Thyroid gland (tissue), 4 donors: ENCODE data around the gene DENND1A. TPM values are rescaled to one million over a fixed set of nuclear protein-coding genes. Genes with fewer than 3 reads are reported as not detected.
A peak's percentile ranks its signal among the peaks of the same experiment; 100 is the strongest.

Experiments
- DNase-seq, 2 donors: peaks; one replicate each; pipeline ENCODE4 v3.0.0-alpha.2; 2019
- H3K27ac ChIP-seq, 3 donors: fragments of 200-600 bp; sonication (generic); 1 replicate in 2 of 3; 2 replicates in 1 of 3; pipeline ENCODE4 v1.5.1; 2016 to 2019; ENCODE audit warnings: mild to moderate bottlenecking in 1 of 3, moderate library complexity in 1 of 3
- H3K27me3 ChIP-seq: fragments of 200-600 bp; sonication (generic); one replicate; pipeline ENCODE4 v1.5.1; 2019
- H3K36me3 ChIP-seq, 2 donors: fragments of 200-600 bp; sonication (generic); one replicate each; pipeline ENCODE4 v1.5.1; 2016 to 2019
- H3K4me1 ChIP-seq, 2 donors: fragments of 200-600 bp; sonication (generic); one replicate each; pipeline ENCODE4 v1.5.1; 2017 to 2019
- H3K4me3 ChIP-seq, 3 donors: fragments of 200-600 bp; sonication (generic); replicated peaks in 1 of 3; 1 replicate in 2 of 3; 2 replicates in 1 of 3; pipeline ENCODE4 v1.5.1; 2016; ENCODE audit warnings: mild to moderate bottlenecking in 1 of 3
- H3K9me3 ChIP-seq: fragments of 200-600 bp; sonication (generic); one replicate; pipeline ENCODE4 v1.5.1; 2017
- POLR2A ChIP-seq, 2 donors: fragments of 450-650 bp; IDR thresholded peaks; one replicate each; pipeline ENCODE4 v1.6.1; 2017; ENCODE audit warnings: antibody characterized with exemption in 2 of 2, mild to moderate bottlenecking in 2 of 2, moderate library complexity in 1 of 2
- WGBS, 2 donors: methylation state at CpG; one replicate each; pipeline ENCODE4 v1.1.5; 2017; 5-methylcytosine and 5-hydroxymethylcytosine counted together
- intact Hi-C: fragments of 100-400 bp; cut with DNase I; formaldehyde crosslinking; loops from one replicate; pipeline ENCODE4 v1.15.1; 2023
- total RNA-seq, 4 donors: library from RNA; depleted of rRNA; stranded (reverse); fragments of >200 nt; gene quantifications; one replicate each; pipeline ENCODE4 v1.2.3, GENCODE V29; 2016
- TF ChIP-seq, protein P1 (sequence below), 6 experiments: fragments of 200-600 bp in 3 of 6; fragments of 450-650 bp in 3 of 6; sonication (generic) in 3 of 6; IDR thresholded peaks; one replicate each; pipeline ENCODE4 v1.5.1; 2016 to 2019; ENCODE audit warnings: antibody characterized with exemption in 6 of 6, mild to moderate bottlenecking in 2 of 6, inconsistent platforms in 1 of 6, moderate library complexity in 1 of 6

Gene DENND1A
- total RNA-seq, 4 donors from 2014 or later: 18.8 to 34.4 (median 28.2) TPM

DNA sequence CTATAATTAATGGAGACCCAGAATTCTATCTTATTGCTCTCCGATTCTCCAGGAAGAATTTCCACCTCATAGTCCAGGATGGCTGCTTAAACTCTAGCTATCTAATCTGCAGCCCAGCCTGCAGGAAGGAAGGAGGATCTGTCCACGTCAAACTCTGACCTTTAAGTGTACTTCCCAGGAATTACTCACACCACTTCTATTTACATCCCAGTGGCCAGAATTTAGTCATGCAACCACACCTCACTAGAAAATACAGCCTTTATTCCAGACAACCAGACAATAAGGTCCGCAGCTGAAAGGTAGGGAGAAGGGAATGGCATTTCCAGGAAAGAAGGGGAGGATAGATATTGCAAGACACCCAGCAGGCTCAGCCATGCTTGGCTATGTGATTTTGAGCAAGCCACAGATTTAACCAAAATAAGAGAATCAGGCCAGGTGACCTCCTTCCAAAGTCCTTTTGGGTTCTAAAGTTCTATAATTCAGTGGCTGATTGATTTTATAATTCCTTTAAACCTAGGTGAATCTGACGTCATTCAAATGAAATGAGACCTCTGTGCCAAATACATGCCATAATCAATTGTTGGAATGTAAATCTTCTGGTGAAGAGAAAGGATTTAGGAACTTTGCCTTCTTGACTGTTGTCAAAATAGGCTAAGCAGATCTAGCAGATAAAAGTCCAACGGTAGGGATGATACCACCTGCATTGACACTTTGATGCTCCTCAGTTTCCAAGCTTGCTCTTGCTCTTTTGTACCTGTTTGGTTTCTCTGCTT lies 3.7 kb upstream of the DENND1A start:
- H3K4me3 ChIP-seq: no peak overlapping the region
- 63 to 67% methylated on average over 5 of the region's 5 CpGs for WGBS, 2 donors
- no peak overlapping the region for H3K27ac ChIP-seq
- H3K36me3 ChIP-seq: no peaks in the 10 kb centered on the region
- no peaks in the 10 kb centered on the region for H3K9me3 ChIP-seq
- intact Hi-C loops: no loop called here
- DNase-seq: no peak
- peaks cover 7 to 11% of the 10 kb centered on the region in 2 donors for H3K4me1 ChIP-seq
- no peak for TF ChIP-seq POLR2A (IDR thresholded peaks at IDR 0.05)
- TF ChIP-seq, protein P1, sequence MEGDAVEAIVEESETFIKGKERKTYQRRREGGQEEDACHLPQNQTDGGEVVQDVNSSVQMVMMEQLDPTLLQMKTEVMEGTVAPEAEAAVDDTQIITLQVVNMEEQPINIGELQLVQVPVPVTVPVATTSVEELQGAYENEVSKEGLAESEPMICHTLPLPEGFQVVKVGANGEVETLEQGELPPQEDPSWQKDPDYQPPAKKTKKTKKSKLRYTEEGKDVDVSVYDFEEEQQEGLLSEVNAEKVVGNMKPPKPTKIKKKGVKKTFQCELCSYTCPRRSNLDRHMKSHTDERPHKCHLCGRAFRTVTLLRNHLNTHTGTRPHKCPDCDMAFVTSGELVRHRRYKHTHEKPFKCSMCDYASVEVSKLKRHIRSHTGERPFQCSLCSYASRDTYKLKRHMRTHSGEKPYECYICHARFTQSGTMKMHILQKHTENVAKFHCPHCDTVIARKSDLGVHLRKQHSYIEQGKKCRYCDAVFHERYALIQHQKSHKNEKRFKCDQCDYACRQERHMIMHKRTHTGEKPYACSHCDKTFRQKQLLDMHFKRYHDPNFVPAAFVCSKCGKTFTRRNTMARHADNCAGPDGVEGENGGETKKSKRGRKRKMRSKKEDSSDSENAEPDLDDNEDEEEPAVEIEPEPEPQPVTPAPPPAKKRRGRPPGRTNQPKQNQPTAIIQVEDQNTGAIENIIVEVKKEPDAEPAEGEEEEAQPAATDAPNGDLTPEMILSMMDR (IDR thresholded peaks at IDR 0.05): no peak
- no peaks in the 10 kb centered on the region for H3K27me3 ChIP-seq

DNA sequence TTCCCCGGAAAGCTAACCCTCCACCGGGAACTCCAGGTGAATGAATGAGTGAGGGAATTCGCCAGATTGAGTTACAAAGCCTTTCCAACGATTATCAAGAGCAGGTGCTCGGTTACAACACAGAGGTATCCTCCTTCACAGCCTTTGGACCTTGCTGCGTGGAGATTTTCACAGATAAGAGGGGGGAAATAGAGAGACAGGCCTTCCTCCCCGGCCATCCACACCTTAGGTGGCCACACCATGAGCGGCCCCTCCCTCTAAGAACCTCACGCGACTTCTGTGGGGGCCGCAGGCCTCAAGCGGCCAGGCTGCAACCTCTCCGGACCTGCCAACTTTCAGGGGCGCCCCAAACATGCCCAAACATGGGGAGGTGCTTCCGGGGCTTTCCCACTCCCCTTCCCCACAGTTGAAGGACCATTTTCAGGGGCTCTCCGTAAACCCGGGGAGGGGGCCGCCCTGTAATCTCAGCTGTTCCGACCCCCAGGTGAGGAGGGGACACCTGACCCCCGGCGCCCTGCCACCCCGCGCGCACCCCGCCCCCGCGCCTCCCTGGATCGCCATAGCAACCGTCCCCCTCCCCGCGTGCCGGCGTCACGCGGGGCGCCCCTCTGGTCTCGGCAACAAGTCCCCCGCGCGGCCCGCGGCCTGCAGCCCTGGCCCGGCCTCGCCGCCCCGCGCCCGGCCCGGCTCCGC lies 603 bp downstream of the DENND1A start:
- Histone ChIP-seq H3K36me3 (no peaks in the 10 kb centered on the region), H3K27me3 (no peaks in the 10 kb centered on the region), H3K9me3 (no peaks in the 10 kb centered on the region), H3K4me1 (peaks cover 26 to 28% of the 10 kb centered on the region in 2 donors), H3K27ac (peak overlapping the region in 2 of 3 donors; percentile 29 to 74), H3K4me3 (peak overlapping the region; percentile 18 to 59 (median 23))
- intact Hi-C loops: no loop called here
- DNase-seq: peak; percentile 7
- TF ChIP-seq, protein P1 (IDR thresholded peaks at IDR 0.05): no peak
- no peak for TF ChIP-seq POLR2A (IDR thresholded peaks at IDR 0.05)
- 0 to 2% methylated on average over 6 to 29 of the region's 50 CpGs for WGBS, 2 donors

DNA sequence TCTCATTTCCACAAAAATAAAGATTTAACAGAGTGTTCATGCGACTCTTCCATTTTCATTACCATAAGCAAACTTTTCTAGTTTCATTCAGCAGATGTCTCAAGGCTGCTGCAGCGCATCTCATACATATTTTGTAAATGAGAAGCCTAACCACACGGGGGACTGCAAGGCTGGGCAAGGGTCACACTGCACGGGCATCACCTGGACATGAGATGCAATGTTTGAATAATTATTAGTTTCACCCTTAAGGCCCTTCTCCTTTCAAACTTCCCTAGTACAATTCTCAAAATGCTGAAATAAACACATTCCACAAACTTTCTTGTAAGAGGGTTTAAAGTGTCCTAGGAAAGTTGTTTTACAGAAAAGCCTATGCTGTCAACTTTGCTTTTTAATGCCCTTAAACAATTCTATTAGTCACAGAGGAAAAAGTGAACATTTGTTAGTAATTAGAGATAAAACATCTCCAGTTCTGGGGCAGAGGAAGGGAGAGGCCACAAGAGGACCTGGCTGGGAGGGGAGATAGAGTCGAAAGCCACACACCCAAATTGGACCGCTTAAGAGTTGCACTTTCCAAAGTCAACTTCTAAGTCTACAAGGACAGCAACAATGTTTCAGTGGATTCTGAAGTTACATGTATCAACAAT lies 1.3 kb downstream of the DENND1A start:
- no peaks in the 10 kb centered on the region for H3K36me3 ChIP-seq
- peaks cover 26 to 28% of the 10 kb centered on the region in 2 donors for H3K4me1 ChIP-seq
- H3K9me3 ChIP-seq: no peaks in the 10 kb centered on the region
- intact Hi-C loops: no loop called here
- DNase-seq: peak in 1 of 2 donors; percentile 1
- H3K4me3 ChIP-seq: peak overlapping the region in 2 of 3 donors; percentile 23 to 59
- peak overlapping the region in 1 of 3 donors; percentile 29 for H3K27ac ChIP-seq
- no peaks in the 10 kb centered on the region for H3K27me3 ChIP-seq
- TF ChIP-seq, protein P1 (IDR thresholded peaks at IDR 0.05): no peak
- no peak for TF ChIP-seq POLR2A (IDR thresholded peaks at IDR 0.05)
- WGBS, 2 donors: 17 to 24% methylated on average over 6 of the region's 6 CpGs

DNA sequence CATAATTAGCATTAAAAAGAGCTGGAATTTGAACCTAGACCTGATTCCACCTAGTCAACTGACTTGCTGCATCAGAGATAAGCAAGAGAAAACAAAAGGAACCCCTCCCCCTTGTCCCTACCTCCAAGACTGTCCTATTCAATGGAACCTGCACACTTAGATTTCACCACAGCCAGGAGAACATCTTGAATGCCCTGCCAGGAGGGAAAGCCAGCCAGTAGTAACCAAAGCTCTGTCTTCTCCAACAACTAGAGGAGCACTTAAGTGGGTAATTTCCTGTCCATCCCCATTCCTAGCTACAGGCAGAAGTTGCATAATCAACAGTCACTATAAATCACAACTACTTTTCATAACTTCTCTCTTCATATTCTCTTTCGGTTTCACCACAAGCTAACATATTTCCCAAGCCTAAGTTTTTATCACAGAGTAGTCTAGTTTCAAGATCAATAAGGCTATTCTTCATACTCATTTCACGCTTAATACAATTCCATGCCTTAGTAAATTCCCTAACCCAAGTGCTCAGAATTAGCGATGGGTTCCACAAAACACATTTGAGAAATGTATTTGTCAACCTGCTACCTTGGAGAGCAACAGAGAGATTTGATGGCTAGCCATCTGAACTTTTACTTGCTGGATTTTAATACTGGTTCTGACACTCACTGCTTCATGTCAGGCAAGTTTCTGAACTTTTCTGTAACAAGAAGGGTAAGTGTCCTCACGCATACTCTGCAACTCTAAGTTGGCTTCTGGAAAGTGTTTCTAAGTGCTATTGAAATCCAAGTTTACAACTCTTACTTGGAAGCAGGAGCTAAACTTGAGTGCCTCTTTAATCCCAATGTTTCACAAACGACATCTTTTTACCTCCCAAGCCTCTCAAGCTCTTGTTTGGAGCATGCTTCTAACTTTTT lies 2.0 kb downstream of the DENND1A start:
- peaks cover 26 to 28% of the 10 kb centered on the region in 2 donors for H3K4me1 ChIP-seq
- H3K27me3 ChIP-seq: no peaks in the 10 kb centered on the region
- peak; percentile 7 to 22 for DNase-seq
- no peak overlapping the region for H3K27ac ChIP-seq
- intact Hi-C loops: no loop called here
- WGBS, 2 donors: 33 to 35% methylated on average over 5 of the region's 5 CpGs
- TF ChIP-seq, protein P1 (IDR thresholded peaks at IDR 0.05): no peak
- no peak for TF ChIP-seq POLR2A (IDR thresholded peaks at IDR 0.05)
- H3K36me3 ChIP-seq: no peaks in the 10 kb centered on the region
- H3K4me3 ChIP-seq: no peak overlapping the region
- H3K9me3 ChIP-seq: no peaks in the 10 kb centered on the region
